Muscle of back (tissue), 11 donors: ENCODE results near the gene NPBWR2. TPM values are rescaled to one million over a fixed set of nuclear protein-coding genes. Genes with fewer than 3 reads are reported as not detected.

Source experiments
- DNase-seq, 3 donors: peaks; one replicate each; pipeline versions ENCODE4 v3.0.0 to v3.0.0-alpha.2; 2013
- polyA plus RNA-seq, 10 donors: library from polyadenylated mRNA; unstranded; fragments of 120-200 nt; gene quantifications; one replicate each; pipeline ENCODE4 v1.2.1, GENCODE V29; 2013; ENCODE audit not compliant: insufficient read length in 10 of 10

Gene NPBWR2
- polyA plus RNA-seq, 10 donors = not detected

DNA sequence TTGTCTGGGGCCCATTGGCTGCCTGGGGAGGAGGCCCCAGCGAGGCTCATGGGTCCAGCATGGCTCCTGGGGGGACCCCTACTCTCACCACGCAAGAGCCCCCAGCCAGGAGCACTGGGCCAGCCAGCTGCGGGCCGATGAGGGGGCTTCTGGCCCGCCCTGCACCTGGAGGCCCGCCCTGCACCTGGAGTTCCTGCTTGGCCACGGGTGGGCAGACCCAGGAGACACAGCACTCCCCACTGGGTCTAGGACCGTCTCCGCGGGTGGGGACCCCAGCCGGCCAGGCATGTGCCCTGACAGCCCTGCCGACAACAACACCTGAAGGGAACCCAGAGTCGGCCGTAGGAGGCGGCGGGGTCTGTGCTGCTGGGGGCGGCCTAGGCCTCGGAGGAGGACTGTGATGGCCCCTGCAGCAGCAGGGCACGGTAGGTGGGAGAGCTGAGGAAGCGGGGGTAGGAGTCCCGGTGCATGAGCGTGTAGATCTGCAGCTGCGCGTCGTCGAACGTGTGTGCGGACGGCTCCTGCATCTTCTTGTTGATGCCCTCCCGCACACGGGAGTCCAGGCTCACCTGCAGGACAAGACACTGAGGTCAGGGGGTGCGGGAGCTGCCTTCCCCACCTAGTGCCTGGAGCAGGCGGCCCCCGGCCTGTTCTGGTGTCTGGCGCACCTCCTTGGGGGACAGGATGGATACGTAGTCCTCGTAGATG is 33.7 kb downstream of the NPBWR2 start:
- no peak for DNase-seq

DNA sequence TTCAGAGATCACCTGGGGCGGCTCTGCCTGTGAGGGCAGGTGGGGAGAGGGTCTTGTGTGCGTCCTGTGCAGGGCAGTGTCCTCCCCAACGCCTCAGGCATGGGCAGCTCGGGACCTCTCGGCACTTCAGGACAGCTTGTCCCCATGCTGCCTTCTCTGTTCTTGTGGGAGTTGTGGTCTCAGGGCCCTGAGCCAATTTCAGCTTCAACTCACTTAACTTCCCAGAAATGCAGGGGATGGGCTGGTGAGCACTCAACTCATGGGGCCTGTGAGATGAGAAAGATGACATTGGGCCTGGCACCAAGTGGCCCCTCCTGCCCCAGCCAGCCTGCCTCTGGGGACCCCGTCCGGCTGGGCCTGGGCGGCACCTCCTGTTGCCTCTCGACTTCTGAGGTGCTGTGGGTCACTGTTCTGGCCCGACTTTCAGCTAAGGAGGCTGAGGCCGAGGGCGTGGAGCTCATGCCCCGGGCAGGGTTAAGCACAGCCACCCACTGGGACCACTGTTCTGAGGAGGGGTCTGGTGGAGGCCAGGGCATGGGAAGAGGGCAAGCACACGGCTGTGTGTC is 34.8 kb downstream of the NPBWR2 start:
- DNase-seq = no peak

DNA sequence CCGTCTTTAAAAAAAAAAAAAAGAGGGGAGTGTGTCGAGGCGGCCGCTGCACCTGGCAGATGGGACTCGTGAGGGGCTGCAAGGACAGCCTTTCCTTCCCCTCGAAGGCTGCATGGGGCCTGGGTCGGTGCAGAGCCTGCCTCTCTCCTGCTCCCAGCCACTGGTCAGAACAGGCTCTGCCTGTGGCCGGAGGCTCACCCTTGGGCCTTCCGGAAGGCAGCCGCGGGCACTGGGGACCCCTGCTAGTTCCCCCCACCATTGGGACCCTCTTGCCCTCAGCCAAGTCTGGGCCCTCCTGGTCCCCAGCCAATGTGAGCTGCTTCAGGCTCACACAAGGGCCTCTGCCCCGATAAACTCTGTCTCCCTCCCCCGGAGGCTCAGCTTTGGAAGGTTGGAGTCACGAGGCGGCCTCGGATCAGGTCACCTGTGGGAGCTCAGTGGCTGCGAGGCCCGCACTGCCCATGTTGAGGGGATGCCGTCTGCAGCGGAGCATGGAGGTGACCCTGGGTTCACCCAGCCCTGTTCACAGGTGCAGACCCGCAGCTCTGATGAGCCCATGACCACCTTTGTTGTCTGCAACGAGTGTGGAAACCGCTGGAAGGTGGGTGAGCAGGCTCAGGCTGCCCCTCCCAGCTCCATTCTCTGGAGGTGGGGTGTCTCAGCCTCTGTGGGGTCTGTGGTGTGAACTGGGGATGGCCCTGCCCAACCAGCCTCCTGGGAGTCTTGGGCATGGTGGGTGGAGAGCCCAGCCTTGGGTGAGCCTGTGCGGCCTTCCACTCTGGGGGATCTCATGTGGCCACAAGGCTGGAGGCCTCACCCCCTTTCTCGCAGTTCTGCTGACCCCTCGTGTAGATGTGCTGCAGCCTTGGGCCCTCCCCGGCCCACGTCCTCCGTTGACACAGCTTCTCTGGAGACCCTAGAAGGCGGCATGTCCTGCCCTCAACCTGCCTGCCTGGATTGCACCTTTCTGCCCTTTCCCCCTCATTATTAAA is 35.7 kb downstream of the NPBWR2 start:
- no peak for DNase-seq

- DNase-seq = no peak
These were observed 36.9 kb downstream of the NPBWR2 start for GRCh38 chr20:64070244-64070993.

DNA sequence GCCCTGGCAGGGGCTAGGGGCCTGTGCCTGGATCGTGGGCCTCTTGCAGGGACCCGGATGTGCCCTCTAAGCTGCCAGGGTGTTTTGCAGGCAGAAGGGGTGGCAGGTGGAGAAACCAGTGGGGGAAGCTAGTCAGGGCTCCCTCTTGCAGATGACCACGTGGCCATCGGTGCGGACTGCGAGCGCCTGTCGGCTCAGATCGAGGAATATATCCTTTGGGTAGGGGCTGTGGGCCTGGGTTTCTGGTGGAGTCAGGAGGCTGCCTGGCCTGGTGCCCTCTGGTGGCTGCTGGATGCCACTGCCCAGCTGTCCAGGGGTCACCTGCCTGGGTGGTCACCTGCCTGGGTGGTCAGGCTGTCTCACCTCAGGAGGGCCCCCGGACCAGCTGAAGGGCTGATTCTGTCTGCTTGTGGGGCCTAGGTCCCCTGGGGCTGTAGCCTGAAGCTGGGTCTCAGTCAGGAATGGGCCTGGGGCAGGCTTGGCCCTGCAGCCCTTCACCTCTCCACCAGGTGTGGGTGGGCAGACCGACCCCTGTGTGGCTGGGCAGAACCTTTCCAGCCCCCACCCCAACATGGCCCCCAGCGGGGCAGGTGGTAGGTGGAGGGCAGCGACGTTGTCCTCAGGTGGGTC is 37.6 kb downstream of the NPBWR2 start:
- no peak for DNase-seq

GRCh38 chr20:64069209-64069613 is 38.2 kb downstream of the NPBWR2 start:
- no peak for DNase-seq

DNA sequence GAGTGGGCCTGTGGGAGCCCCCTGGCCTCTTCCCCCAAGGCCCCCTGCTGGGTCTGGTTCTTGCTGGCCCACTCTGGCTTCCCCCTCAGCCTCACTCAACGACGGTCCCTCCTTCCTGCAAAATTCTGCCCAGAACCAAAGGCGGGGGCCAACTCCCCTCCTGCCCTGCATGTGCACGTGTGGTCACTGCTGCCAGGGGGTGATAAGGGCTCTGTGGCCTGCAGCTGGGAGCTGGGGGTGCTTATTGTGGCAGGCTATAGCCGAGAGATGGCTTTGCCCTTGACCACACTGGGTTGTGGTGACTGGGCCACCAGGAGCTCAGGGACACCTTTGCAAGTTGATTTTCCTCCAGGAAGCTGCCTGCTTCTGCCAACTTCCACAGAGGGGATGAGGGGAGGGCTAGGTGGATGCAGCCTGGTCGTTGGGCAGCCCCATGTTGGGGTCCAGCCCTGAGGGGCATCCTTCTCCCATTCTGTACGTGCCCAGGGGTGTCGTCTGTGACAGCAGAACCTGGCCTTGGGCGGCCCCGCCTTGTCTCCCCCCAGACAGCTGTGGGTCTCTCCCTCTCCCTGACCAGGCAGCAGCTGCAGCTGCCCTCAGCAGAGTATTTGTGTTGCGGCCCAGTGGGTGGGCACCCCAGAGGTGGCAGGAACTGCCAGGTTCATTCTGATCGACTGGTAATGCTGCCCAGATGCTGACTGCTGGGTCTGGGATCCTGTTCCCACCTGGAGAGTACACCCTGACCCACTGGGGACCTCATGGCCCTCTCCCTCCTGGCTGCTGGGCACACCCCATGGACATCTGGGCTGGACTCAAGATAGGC is 38.8 kb downstream of the NPBWR2 start:
- no peak for DNase-seq

DNA sequence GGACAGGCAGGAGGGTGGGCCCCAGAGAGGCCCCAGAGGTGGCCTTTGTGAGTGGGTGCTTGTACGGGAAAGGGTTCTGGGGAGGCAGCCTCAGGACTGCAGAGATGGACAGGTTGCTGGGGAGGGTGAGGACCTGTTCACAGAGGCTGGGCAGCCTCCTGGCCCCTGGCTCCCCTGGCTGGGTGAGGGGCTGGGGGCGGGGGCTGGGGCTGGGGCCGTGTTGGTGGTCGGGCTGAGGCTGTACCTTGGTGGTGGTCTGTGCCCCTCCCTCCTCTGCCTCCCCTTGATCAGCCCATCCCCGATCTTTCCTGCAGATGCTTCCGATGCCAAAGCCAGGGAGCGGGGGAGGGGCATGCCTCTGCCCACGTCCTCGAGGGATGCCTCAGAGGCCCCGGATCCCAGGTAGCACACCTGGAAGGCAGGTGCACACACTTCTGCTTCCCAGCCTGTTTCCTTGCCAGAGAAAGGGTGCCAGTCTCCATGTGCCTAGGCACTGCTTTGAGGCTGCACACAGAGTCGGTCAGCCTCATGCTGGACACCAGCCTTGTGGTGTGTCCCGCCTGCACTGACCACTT is 39.5 kb downstream of the NPBWR2 start:
- DNase-seq = no peak

DNA sequence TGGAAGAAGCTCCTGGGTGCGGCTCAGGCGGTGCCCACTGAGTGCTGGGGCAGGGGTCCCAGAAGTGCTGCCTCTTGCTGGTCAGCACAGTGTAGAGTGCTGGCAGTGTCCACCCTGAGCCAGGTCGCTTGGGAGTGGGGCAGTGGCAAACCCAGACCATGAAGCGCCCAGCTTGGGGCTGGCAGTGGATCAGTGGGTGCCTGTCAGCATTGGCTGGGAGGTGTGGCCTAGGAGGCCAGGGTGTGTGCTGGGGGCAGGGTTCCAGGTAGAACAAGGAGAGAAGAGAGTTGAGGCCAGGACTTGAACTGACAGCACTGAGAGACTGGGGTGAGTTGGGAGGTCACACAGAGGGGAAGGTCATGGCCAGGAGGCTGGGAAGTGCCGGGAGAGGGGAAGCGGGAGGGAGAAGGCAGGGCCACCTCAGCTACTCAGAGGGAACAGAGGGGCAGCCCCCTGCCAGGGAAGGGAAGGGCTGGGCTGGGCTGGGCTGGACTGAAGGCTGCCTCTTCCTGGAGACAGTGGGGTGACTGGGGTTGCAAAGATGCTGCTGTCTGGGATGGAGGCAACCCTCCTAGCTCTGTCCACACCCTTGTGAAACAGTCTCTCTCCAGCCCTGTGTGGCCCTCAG is 40.2 kb downstream of the NPBWR2 start:
- no peak for DNase-seq

GRCh38 chr20:64065974-64066343 is 41.4 kb downstream of the NPBWR2 start:
- no peak for DNase-seq

- DNase-seq = no peak
These were observed 42.0 kb downstream of the NPBWR2 start for GRCh38 chr20:64065062-64065973.

GRCh38 chr20:64064145-64064698 is 43.1 kb downstream of the NPBWR2 start:
- no peak for DNase-seq

- peak in 1 of 3 donors; percentile 51 for DNase-seq
These were observed 43.8 kb downstream of the NPBWR2 start for GRCh38 chr20:64063389-64064144.

DNA sequence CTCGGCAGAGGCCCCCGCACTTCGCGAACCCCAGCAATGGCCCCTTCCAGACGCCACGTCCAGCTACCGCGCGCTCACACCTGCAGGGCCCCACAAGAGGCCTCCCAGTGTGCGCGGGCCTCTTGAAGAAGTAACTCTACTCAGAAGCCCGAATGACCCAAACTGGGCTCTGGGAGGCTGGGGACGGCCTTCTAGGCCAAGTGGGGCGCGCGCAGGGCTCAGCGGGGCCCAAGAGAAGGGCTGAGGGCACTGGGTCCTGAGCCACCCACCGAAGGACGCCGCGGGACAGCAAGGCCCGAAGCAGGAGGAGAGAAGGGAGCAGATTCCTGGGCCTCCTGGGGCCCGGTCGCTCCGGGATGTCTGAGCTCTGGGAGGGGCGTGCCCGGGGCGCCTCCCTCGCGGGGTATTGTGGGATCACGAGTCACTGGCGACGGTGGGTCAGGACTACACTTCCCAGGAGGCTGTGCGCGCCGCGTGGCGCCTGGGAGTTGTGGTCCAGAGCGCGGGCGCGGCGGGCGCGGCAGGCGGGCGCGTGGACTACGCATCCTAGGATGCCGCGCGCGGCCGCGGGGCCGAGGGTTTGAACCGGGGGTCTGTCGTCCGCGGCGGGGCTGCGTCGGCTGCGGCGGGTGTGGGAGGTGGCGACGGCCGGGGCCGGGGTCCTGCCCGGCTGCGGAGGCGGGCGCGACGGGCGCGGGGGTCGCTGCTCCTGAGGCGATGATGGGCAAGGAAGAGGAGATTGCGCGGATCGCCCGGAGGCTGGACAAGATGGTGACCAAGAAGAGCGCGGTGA is 44.6 kb downstream of the NPBWR2 start, which contains the start of gene TCEA2:
TCEA2 (plus strand) TSS at position 603 of the 793 bp plus-strand sequence; CDS start at position 718, 115 bp downstream.
- peak; percentile 96 to 98 (median 98) for DNase-seq

- no peak for DNase-seq
These were observed 45.1 kb downstream of the NPBWR2 start for GRCh38 chr20:64062276-64062595.

- no peak for DNase-seq
These were observed 48.8 kb downstream of the NPBWR2 start for GRCh38 chr20:64058536-64058935.
